Fibroblast of skin of scalp (primary cell): ENCODE data around the gene CPED1.
"Not testable (repeated sequence)": the region's sequence is repeated elsewhere in the genome, so short reads cannot be mapped to it uniquely, and the experiment has no call there.

Experiments
- DNase-seq: peaks from one replicate; pipeline ENCODE4 v3.0.0-alpha.2; 2013

The CPED1 gene

DNA sequence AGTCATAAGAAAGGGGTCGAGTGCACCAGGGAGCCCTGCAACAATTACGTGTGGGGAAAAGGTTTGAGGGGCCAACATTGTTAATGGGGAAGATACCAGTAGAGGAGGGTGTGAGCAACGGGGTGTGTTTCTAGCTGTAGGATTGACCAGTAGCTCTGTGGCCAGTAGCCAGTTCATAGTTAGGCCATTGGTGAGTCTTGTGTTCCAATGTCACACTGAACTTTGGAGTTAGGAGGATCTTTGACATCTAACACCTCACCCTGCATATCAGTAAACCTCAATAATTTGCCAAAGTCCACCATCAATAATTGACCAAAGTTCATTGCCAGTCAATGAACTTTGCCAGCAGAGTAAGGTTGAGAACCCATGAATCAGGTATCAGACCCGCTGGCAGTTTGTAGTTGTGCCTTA, 168.8 kb downstream of the CPED1 start:
- DNase-seq: no peak

DNA sequence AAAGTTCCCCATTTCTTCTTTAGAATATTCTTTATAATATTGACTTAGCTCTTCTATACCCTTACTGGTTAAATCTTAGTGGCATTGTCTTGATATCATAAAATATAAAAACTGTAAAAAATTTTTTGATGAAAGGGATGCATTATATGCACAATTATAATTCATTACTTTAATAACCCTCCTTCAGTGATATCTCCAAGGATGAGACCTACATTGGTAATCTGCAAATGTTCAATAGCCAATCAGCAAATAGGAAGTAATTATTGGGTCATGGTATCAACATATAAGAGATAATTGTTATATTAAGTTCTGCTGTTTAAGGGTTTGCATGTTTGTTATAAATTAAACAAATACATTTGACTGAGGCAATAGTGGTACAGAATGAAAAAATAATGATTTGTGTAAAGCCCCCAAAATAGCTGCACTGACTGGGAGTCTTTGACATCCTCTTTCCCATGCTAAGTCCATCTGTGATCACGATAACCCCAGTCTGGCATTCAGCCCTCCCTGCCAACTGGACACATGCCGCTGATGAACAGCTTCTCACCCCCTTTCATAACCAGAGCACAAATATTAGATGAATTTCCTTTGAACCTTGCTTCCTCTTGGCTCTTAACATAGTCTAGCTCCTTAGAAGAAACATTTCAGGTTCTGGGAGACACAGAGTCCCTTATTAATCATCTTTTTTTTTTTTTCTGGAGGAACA, 169.5 kb downstream of the CPED1 start:
- no peak for DNase-seq

DNA sequence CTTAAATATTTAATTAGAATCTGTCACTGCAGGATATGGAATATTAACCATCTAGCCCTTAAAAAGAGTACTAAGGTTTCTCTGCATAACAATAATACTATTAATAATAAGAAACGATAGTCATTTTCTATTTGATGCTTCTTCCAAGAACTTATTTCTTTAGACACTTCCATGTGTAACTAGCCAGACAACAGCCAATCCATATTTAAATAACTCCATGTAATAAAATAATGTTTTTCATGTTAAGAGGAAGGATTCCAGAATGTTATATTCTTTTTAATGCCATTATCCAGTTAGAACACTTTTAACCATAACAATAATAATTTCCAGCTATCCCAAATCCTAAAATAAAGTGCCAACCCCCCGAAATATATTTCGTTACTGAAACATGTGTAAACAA, 170.2 kb downstream of the CPED1 start:
- DNase-seq: no peak

DNA sequence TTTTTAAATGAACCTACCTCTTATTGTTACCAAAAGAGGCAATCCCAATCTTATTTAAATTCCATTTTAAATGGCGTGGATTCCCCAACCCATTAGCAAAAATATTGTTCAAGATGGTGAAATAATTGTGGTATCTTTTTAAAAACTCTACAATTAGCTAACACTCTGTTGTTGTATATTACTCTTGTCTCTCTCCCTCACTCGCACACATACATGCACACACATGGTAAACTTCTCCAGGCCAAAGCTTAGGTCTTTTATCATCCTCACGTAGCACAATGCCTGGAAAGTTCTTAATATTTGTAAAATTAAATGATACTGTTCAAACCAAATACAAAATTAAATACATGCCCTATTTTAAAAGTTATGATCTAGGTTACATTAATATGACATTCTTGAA, 171.0 kb downstream of the CPED1 start:
- DNase-seq: no peak

DNA sequence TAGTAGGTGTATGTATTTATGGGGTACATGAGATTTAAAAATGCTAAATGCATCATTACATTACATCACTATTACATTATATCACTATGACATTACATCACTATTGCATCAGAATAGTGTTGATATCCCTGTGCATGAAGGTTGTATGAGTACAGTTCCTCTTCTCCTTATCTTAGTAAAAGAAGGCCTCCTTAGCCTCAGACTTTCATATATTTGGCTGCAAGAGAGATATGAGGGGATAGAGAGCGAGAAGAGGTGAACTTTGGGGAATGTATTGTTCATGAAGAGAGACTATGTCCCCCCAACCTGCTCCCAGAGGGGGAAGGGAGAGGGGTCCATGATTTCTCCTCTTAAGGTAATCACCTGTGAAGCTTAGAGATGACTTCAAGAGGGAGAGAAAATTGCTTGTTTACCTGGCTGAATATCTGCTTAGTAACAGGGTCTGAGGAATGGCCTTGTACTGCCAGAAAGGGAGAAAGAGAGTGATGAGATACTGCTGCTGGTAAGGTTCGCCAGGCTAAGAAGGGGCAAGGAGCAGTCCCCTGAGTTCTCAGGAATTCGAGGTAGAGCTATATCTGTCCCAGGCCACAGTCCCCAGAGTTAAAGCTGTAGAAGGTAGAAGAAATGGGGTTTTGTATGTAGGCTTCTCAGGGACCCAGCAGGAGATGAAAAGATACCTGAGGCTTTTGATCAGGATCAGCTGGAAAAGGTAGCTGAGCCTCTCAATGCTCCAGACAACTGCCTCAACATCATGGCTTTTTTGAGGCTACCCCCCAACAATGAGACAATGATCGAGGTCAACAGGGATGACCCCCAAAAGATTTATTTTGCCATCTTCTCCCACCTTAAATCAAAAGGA, 171.9 kb downstream of the CPED1 start:
- DNase-seq: no peak

DNA sequence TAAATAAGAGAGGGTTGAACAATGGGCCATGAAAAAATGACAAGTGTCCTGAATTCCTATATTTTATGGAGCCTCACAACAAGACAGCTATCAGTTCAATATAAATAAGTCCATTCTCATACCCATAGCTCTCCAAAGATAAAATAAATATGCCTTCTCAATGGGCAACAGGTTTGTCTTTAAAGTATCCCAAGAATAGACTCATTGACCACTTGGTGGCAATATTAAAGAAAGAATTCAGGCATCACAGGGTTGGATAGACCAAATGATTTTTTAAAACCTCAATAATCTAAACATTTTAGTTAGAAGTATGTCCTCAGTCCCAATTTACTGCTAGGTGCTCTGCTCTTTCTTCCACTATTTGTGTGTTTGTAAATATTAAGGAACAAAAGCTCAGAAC, 175.2 kb downstream of the CPED1 start:
- peak; percentile 19 for DNase-seq

DNA sequence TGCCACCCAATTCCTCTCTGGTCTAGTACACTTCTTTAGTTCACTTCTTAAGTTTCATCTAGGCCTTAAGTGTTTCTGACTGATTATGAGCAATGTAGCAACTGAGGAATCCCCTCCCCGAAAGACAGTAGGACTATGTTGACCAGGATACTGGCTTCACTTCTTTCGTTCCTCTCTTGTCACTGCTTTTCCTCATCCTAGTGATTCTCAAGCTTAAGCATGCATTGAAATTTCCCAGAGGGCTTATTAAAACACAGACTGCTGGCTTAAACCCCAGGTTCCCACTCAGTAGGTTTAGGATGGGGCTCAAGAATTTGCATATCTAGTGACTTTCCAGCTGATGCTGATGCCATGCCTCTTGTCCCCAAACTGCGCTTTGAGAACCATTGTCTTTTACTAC, 175.7 kb downstream of the CPED1 start:
- DNase-seq: no peak

DNA sequence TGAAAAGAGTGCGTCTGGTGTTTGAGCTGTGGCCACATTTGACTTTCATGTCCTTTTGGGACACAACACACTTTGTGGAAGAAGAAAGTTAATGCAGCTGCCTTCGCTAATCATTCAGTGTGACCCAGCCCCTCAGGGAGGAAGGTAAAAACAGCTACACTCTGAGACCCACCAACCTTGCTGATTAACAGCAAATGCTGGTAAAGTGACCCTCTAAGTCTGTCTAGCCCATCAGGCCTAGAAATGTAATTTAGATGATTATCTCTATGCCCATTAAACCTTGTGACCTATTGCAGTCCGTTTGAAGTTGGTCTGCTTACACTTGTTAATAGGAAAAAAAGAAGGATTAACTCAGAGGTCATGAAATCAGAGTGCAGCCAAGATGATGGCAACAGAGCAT, 178.4 kb downstream of the CPED1 start:
- no peak for DNase-seq

DNA sequence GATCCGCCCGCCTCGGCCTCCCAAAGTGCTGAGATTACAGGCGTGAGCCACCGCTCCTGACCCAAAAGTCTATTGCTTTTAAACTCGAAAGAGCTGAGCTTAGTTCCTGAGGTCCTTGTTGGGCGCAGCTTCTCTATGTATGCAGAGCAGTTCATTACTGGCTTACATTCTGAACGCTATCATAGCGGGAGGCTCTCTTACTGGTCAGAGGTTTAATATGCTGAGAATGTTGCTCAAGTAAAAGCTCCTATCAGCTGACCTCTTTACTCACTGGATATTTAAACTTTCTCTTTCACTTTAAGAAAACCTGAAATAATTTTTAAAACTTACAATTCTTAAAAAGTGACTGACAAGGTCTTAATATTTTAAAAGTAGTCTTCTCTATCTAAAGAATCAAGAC, 179.5 kb downstream of the CPED1 start:
- DNase-seq: peak; percentile 29

DNA sequence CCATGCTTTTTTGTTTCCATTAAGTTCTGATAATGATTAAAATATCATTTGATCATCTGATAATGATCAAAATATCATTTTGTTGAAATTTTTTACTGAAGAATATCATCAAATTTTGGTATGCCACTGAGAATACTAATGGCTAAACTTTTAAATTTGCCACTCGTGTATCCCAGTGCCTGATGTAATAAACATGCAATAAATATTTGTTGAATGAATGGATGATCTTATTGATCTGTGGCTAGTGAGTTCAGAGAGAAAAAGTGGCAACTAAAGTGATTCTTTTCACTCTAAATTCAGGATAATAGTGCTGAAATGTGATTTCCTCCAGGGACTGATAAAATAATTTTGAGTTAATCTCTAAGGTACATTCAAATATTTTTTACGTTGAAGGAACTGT, 181.0 kb downstream of the CPED1 start:
- no peak for DNase-seq

DNA sequence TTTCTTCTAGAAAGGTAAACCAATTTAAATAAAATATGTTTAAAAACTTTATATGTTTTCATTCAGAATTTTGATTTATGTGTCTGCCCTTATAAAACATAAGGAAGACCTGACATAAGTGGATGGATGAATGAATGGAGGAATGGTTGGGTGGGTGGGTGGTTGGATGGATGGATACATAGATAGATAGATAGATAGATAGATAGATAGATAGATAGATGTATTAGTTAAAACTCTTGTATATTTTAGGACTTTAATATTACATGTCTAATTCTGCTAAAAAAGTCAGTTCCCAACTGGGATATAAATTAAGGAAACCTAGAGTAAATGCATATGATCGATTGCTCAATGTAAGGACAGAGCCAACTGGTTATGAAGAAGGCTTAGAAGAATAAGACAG, 184.0 kb downstream of the CPED1 start:
- no peak for DNase-seq

DNA sequence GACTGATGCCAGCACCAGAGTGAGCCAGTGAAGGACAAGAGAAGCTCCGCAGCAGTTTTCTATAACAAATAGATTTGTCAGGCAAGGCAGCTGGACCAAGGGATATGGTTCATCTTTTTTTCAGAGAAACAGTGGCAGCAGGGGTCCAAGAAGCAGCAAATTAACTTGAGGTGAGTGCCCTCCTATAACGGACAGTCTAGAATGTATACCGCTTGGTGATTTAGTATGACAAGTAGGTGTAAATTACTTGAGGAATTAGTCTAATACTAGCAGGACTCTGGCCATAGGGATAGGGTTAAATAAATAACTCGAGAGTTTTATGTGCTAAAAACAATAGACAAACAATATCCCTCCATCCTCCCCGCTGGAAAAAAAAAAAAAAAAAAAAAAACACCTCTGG, 187.3 kb downstream of the CPED1 start:
- no peak for DNase-seq

DNA sequence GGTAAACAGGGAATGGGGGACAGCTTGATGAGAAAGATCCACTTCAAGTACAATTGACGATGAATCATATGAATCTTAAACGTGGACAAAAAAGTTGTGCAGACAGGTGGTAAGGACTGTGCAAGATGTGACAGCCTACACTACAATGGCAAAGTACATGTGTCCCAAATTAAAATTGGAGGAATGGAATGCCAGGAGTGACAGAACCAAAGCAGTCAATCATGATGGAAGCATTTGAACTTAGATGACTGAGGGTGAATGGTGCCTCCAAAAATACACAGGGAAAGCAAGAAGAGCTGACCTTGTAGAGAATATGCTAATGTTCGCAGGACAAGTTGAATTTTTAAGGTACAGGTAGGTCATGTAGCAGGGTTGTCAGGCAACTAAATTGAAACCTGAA, 189.9 kb downstream of the CPED1 start:
- DNase-seq: no peak

DNA sequence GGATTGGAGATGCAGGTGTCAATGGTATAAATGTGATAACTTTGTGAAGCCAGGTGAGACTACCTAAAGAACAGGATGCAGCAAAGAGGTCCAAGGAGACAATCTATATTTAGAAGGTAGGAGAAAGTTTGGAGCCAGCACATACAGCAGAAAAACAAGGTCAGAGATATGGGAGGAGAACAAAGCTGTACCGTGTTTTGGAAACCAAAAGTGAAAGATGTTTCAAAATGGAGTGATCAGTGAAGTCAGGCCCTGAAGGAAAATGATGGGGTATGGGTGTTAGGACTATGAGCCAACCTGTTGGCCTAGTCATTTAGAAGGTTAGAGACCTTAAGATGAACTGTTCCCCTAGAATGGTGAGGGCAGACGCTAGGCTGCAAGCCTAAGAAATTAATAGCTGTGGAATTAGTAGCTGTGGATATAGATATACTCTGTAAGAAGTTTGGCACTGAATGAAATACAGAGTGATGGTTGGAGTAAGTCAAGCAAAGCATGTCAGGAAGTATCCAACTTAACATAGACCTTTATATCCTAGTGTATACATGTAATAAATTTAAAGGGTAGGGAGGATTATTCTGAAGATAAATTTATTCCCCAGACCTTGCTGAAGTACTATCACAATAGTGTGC, 190.5 kb downstream of the CPED1 start:
- DNase-seq: no peak

DNA sequence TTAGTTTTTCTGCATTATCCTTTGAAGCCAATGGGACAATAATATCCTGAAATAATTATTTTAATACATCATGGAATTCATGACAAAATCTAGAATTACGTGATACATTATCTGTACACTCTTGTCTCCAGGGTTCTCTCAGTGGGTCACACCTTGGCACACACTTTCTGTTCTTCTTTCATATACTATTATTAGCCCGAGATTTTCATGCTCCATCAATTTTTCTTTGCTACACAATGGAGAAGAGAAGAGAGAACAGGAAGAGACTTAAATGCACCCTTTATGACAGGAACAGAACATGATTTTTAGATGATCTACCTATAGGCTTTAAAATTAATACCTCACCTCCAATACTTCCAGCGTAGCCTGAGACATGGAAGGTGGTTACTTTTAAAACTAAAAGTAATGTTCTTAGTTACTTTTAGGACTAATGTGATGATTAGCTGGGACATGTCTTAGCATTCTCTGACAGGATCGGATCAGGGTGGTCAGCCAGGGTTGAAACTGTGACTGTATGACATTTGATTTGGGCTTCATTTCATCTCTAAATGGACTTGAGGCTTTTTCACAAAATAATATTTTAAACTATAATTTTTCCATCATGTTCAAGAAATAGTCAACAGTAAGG, 192.0 kb downstream of the CPED1 start:
- DNase-seq: no peak

DNA sequence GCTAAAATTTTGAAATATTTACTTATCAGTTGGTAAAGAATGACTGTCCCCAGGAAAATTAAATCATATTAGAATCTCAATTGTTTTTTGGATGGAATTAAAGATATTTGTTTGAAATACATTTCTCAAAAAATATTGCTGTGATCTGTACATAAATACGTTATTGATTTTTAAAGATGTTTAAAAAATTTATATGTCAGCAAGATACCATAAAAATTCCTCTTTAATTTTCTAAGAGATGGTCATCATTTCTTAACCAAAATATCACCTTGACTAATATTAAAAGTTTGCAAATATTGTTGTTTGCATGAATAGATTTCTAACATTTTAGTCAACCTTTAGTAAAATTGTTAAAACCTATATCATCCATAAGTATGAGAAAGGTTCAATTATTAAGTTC, 192.8 kb downstream of the CPED1 start:
- no peak for DNase-seq

DNA sequence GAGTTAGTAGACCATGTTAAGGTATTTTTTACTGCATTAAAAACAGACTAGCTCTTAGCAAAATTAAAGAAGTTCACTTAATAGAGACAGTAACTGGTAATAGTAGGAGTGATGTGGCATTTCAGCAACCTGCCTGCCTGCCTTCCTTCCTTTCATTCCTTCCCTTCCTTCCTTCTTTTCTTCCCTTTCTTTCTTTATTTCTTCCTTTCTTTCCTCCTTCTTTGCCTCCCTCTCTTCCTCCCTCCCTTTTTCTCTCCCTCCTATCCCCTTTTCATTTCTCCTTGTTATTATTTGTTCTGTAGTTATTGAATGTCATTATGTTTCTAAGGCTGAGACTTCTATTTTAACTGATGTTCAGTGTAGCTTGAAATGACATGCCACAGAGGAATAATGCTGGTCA, 193.8 kb downstream of the CPED1 start:
- DNase-seq: no peak

DNA sequence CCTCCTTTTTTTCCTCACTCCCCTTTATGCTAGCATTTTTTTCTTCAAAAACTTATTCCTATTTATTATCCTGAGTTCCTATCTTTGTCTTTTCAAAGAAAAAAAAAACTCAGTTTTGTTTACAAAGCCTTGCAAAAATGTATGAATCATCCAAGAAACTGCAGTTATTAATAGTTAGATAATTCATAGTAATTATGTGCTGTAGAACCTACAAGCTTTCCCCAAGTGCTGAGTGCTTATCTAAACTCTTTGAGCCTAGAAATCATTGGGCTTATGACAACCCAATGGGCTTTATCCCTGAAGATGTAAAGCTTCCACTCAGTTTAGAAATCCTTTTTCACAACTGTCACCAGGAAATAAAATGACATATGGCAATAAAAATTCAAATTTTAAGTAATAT, 194.4 kb downstream of the CPED1 start:
- DNase-seq: no peak

DNA sequence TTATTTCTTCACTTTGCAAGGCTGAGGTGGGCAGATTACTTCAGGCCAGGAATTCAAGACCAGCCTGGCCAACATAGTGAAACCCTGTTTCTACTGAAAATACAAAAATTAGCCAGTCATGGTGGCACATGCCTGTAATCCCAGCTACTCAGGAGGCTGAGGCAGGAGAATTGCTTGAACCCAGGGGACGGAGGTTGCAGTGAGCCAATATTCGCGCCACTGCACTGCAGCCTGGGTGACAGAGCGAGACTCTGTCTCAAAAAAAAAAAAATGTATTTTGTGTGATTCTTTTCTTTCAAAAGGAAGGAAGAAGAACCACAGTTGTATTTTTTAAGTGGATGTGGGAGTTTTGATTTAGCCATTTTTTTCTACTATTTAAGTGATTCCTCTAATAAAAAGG, 195.4 kb downstream of the CPED1 start:
- DNase-seq: not testable (repeated sequence)

DNA sequence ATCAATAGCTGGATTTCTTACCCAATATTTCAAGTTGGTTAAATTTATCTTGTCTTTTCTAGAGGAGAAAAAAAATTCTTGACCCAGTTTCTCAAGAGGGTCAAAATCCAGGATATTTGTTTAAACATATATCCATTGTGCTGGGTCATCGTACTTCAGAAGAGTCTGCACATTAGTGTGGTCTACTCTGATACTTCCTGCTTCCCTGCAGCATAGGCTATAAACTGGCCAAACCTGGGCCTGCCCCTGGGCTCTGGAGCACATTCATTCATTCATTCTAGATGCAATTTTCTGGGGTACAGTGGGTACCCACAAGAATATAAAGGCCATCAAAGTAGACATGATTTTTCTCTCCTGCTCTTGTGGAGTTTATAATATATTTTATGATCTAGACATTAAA, 198.2 kb downstream of the CPED1 start:
- no peak for DNase-seq

DNA sequence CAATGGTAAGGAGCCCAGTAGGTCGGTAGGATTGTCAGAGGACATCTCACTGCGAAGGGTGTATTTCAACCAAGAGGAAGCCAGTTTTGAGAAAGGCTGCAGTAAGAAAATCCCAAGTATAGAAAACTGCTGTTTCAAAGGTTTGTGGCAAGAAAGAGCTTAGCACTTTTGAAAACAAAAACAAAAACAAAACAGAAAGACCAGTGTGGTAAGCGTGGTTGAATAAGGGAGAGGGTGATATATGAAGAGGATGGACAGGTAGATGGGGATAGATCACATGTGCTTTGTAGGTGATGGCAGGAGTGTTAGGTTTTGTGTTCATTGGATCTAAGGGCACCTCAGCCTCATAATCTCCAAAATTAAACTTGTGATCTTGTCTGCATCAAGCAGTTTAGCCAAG, 198.7 kb downstream of the CPED1 start:
- DNase-seq: no peak

DNA sequence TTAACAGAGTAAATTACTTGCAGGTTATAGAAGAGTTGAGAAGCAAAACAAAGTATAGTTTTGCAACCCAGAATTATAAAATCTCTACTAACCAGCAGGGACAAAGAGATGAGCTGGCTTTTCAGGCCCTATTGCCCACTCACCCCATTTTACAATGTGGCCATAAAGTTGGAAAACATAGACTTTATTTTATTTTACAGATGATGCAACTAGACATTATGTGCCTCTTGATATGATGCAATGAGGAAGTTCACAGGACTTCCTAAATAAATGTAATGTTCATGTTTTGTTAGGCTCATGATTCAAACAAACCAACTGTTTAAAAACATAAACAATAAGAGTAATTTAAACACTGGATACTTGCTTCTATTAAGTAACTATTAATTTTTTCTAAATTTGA, 199.2 kb downstream of the CPED1 start:
- DNase-seq: peak; percentile 11

DNA sequence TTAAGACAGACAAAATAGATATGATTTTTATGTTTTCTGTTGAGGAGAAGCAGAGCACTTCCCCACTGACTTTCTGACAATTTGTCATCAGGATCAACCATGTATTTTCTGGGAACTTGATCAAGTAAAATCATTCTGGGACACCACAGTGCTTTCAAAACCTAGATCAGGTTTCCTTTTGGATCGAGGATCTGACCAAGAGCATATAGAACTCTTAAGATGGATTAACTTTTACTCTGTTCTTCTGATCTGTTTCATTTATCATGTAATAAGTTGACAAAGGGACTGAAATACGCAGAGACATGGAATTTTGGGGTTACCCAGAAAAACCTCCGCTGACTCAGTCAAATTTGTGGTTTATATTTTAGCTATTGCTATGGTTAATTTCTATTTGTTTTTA, 204.3 kb downstream of the CPED1 start:
- peak; percentile 7 for DNase-seq
